SH-SY5Y (cell line): ENCODE data around the gene UGT2B10.

Experiments
- GATA2 ChIP-seq: IDR thresholded peaks from 2 replicates; pipeline ENCODE4 v1.6.1; 2011; ENCODE audit warnings: mild to moderate bottlenecking, low read depth, low read length
- GATA3 ChIP-seq: IDR thresholded peaks from 2 replicates; pipeline ENCODE4 v1.6.1; 2011; ENCODE audit warnings: low read depth, mild to moderate bottlenecking, low read length, moderate library complexity

- TF ChIP-seq GATA2 (no peak), GATA3 (no peak)
Measured at GRCh38 chr4:68865760-68866159, 50.0 kb downstream of the UGT2B10 start.
